Gastroesophageal sphincter (tissue), 4 donors: ENCODE data around the gene MYT1. TPM values are rescaled to one million over a fixed set of nuclear protein-coding genes. Genes with fewer than 3 reads are reported as not detected.

Source experiments
- ATAC-seq: fragments of 150-250 bp; one replicate; pipeline ENCODE4 v1.9.1; 2016; ENCODE audit warnings: mild to moderate bottlenecking, moderate library complexity
- H3K27ac ChIP-seq, 4 donors: fragments of 200-600 bp; sonication (generic) in 3 of 4; 1 replicate in 3 of 4; 2 replicates in 1 of 4; pipeline ENCODE4 v1.5.1; 2016 to 2019
- H3K27me3 ChIP-seq: fragments of 200-600 bp; sonication (generic); one replicate; pipeline ENCODE4 v1.5.1; 2019
- H3K36me3 ChIP-seq, 2 donors: fragments of 200-600 bp; sonication (generic); one replicate each; pipeline ENCODE4 v1.5.1; 2019; ENCODE audit warnings: control low read depth in 1 of 2
- H3K4me1 ChIP-seq, 3 donors: fragments of 200-600 bp; sonication (generic); 1 replicate in 2 of 3; 2 replicates in 1 of 3; pipeline ENCODE4 v1.5.1; 2016 to 2019; ENCODE audit warnings: control low read depth in 2 of 3
- H3K4me3 ChIP-seq, 2 donors: fragments of 200-600 bp; sonication (generic); one replicate each; pipeline ENCODE4 v1.5.1; 2019; ENCODE audit warnings: mild to moderate bottlenecking in 1 of 2, moderate library complexity in 1 of 2
- H3K9me3 ChIP-seq, 3 donors: fragments of 200-600 bp; sonication (generic); one replicate each; pipeline ENCODE4 v1.5.1; 2017 to 2019; ENCODE audit warnings: control low read depth in 2 of 3
- EP300 ChIP-seq: sonication (generic); formaldehyde crosslinking; IDR thresholded peaks from one replicate; pipeline ENCODE4 v1.6.1; 2017; ENCODE audit warnings: antibody characterized with exemption, mild to moderate bottlenecking
- POLR2A ChIP-seq, 2 donors: fragments of 450-650 bp; IDR thresholded peaks; one replicate each; pipeline ENCODE4 v1.6.1; 2017; ENCODE audit warnings: antibody characterized with exemption in 2 of 2, mild to moderate bottlenecking in 2 of 2, moderate library complexity in 1 of 2
- POLR2AphosphoS5 ChIP-seq: sonication (generic); formaldehyde crosslinking; IDR thresholded peaks from one replicate; pipeline ENCODE4 v1.6.1; 2017; ENCODE audit warnings: antibody characterized with exemption
- WGBS, 2 donors: methylation state at CpG; one replicate each; pipeline ENCODE4 v1.1.5; 2018; ENCODE audit warnings: low coverage in 1 of 2; 5-methylcytosine and 5-hydroxymethylcytosine counted together
- total RNA-seq, 4 donors: library from RNA; depleted of rRNA; stranded (reverse); fragments of >200 nt; gene quantifications; one replicate each; pipeline ENCODE4 v1.1.0, GENCODE V29; 2016
- TF ChIP-seq, protein P1 (sequence below), 4 experiments: fragments of 200-600 bp in 2 of 4; fragments of 450-650 bp in 2 of 4; sonication (generic) in 1 of 4; IDR thresholded peaks; one replicate each; pipeline ENCODE4 v1.5.1; 2017 to 2019; ENCODE audit warnings: antibody characterized with exemption in 4 of 4, mild to moderate bottlenecking in 2 of 4, moderate library complexity in 2 of 4

The MYT1 gene
- total RNA-seq, 4 donors from 2014 or later, result 0.04 to 0.27 TPM; not detected in 2

DNA sequence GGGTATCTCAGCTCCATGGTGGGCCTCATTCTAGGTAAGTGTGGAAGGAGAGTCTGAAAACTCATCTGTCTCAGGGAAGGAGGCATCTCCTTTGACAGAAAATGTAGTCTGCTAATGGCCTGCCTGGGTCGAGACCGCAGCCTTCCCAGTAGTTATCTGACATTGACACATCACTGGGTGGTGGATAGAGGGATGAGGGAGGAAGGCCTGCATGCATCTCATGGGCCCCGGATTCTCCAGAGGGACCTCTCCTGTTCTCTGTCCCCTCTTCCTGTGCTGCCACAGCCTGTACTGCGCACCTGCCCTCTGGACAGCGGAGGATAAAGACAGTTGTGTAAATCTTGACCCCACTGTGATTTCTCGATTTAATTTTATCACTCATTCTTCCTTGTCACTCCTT is 96.0 kb downstream of the MYT1 start:
- H3K36me3 ChIP-seq, result peaks cover 0 to 23% of the 10 kb centered on the region in 2 donors
- peak overlapping the region in 1 of 4 donors; percentile 54 for H3K27ac ChIP-seq
- H3K9me3 ChIP-seq, result no peaks in the 10 kb centered on the region
- TF ChIP-seq EP300 (no peak), POLR2A (IDR thresholded peaks at IDR 0.05) (no peak)
- TF ChIP-seq, protein P1, sequence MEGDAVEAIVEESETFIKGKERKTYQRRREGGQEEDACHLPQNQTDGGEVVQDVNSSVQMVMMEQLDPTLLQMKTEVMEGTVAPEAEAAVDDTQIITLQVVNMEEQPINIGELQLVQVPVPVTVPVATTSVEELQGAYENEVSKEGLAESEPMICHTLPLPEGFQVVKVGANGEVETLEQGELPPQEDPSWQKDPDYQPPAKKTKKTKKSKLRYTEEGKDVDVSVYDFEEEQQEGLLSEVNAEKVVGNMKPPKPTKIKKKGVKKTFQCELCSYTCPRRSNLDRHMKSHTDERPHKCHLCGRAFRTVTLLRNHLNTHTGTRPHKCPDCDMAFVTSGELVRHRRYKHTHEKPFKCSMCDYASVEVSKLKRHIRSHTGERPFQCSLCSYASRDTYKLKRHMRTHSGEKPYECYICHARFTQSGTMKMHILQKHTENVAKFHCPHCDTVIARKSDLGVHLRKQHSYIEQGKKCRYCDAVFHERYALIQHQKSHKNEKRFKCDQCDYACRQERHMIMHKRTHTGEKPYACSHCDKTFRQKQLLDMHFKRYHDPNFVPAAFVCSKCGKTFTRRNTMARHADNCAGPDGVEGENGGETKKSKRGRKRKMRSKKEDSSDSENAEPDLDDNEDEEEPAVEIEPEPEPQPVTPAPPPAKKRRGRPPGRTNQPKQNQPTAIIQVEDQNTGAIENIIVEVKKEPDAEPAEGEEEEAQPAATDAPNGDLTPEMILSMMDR (IDR thresholded peaks at IDR 0.05), result no peak
- 0 to 71% methylated on average over 2 to 4 of the region's 6 CpGs for WGBS, 2 donors
- no peak for ATAC-seq
- H3K27me3 ChIP-seq, result no peaks in the 10 kb centered on the region
- peaks cover 4 to 65% (median 15%) of the 10 kb centered on the region in 3 donors for H3K4me1 ChIP-seq
- H3K4me3 ChIP-seq, result no peak overlapping the region

DNA sequence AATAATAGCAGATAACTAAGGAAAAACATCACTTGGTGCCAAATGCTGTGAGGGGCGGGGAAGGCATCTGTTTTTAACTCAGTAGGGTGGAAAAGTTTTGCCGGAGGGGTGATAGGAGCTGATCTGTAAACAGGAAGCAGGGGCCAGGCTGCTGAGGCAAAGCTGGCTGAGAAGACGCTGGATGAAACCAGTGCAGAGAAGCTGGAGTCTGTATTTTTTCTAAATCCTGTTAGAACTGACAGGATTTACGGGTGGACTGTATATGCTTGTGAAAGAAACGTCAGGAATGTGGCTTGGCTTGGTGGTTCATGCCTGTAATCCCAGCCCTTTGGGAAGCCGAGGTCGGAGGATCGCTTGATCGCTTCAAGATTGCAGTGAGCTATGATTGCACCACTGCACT is 96.9 kb downstream of the MYT1 start:
- Histone ChIP-seq H3K27ac (peak overlapping the region in 3 of 4 donors; percentile 11 to 54 (median 40)), H3K9me3 (no peaks in the 10 kb centered on the region), H3K4me3 (peak overlapping the region in 1 of 2 donors; percentile 2), H3K4me1 (peaks cover 4 to 64% (median 15%) of the 10 kb centered on the region in 3 donors), H3K27me3 (no peaks in the 10 kb centered on the region), H3K36me3 (peaks cover 0 to 32% of the 10 kb centered on the region in 2 donors)
- TF ChIP-seq POLR2AphosphoS5 (no peak), POLR2A (IDR thresholded peaks at IDR 0.05) (no peak), EP300 (no peak)
- TF ChIP-seq, protein P1 (IDR thresholded peaks at IDR 0.05), result no peak
- ATAC-seq, result peak; percentile 86
- 25 to 35% methylated on average over 9 of the region's 9 CpGs for WGBS, 2 donors

DNA sequence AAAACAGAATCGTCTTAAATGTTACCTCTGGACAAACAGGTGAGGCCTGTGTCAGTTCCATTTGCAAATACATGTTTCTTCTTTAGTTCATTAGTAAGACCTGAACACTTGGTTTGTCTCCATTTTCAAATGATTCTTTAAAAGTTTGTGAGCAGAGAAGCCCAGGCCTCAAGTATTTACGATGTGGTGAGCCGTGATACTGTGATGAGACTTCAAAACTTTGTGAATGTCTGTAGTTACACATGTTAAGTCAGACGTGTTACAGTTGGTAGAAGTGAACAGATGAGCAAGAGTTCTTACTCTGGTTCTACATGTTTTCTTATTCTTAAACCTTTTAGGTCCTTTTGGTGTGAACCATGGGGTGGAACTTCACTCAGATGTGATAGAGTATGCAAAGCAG is 99.8 kb downstream of the MYT1 start:
- H3K9me3 ChIP-seq, result no peaks in the 10 kb centered on the region
- no peaks in the 10 kb centered on the region for H3K27me3 ChIP-seq
- ATAC-seq, result no peak
- peaks cover 0 to 36% (median 6%) of the 10 kb centered on the region in 3 donors for H3K4me1 ChIP-seq
- TF ChIP-seq, protein P1 (IDR thresholded peaks at IDR 0.05), result no peak
- TF ChIP-seq EP300 (no peak), POLR2A (IDR thresholded peaks at IDR 0.05) (no peak), POLR2AphosphoS5 (no peak)
- H3K36me3 ChIP-seq, result peaks cover 0 to 51% of the 10 kb centered on the region in 2 donors
- 81 to 91% methylated on average over 4 of the region's 4 CpGs for whole genome bisulfite sequencing, 2 donors
- no peak overlapping the region for H3K27ac ChIP-seq
- H3K4me3 ChIP-seq, result no peak overlapping the region

DNA sequence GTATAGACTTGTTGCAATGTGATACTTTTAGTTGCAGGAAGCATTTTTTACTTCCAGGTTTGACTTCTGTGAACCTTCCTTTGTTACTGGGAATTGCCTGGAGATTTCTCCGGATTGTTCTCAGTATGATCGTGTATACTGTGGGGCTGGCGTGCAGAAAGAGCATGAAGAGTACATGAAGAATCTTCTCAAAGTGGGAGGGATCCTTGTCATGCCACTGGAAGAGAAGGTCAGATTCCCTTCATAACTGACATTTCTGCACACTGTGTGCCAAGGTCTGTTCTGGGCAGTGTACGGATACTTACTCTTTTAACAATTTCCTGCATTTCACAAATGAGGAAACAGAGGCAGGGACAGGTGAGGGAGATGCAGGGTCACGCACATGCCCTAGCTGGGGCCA is 100.9 kb downstream of the MYT1 start:
- H3K27me3 ChIP-seq, result no peaks in the 10 kb centered on the region
- no peak overlapping the region for H3K4me3 ChIP-seq
- WGBS, 2 donors, result 73% methylated on average over 4 of the region's 5 CpGs; no CpG with 5 or more reads in 1 of the 2 donors
- H3K27ac ChIP-seq, result no peak overlapping the region
- H3K4me1 ChIP-seq, result peaks cover 0 to 27% (median 5%) of the 10 kb centered on the region in 3 donors
- H3K9me3 ChIP-seq, result no peaks in the 10 kb centered on the region
- H3K36me3 ChIP-seq, result peaks cover 0 to 51% of the 10 kb centered on the region in 2 donors
- no peak for ATAC-seq
- TF ChIP-seq, protein P1 (IDR thresholded peaks at IDR 0.05), result no peak
- TF ChIP-seq EP300 (no peak), POLR2AphosphoS5 (no peak), POLR2A (IDR thresholded peaks at IDR 0.05) (no peak)

DNA sequence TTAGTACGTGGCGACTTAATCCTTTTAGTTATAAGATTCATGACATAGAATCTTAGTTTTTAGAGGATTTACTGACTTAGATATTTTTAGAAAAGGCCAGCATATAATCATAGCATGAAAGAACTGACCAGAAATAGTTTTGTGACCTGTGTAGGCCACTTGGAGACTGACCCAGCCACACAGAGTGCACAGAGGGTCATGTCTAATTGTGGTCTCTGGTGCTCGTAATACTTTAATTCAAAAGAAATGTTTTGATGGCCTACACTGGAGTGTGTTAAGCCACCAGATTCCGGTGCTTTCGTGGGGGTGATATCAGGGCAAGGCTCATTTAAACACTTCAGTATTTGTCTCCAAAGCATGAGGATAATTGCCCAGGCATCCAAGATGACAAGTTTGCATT is 102.7 kb downstream of the MYT1 start:
- peaks cover 0 to 52% of the 10 kb centered on the region in 2 donors for H3K36me3 ChIP-seq
- ATAC-seq, result no peak
- peaks cover 0 to 10% (median 0%) of the 10 kb centered on the region in 3 donors for H3K4me1 ChIP-seq
- WGBS, 2 donors, result 77 to 100% methylated on average over 3 to 5 of the region's 5 CpGs
- H3K27me3 ChIP-seq, result no peaks in the 10 kb centered on the region
- H3K4me3 ChIP-seq, result no peak overlapping the region
- no peak overlapping the region for H3K27ac ChIP-seq
- H3K9me3 ChIP-seq, result no peaks in the 10 kb centered on the region
- no peak for TF ChIP-seq EP300
- TF ChIP-seq, protein P1 (IDR thresholded peaks at IDR 0.05), result no peak
- TF ChIP-seq POLR2A (IDR thresholded peaks at IDR 0.05), result no peak
